AG10803 (cell line): ENCODE measurements around the gene CFAP251.

Experiments
- DNase-seq: peaks from one replicate; pipeline ENCODE4 v3.0.0; 2010; ENCODE audit warnings: low read depth
- H3K4me3 ChIP-seq: 2 replicates; pipeline ENCODE4 v1.5.1; 2011; ENCODE audit warnings: mild to moderate bottlenecking, low read length, control low read depth
- TF ChIP-seq, protein P1 (sequence below): conservative IDR thresholded peaks from 2 replicates; pipeline ENCODE4 v1.5.1; 2011; ENCODE audit warnings: mild to moderate bottlenecking, low read length, control low read depth, inconsistent platforms

CFAP251 gene

DNA sequence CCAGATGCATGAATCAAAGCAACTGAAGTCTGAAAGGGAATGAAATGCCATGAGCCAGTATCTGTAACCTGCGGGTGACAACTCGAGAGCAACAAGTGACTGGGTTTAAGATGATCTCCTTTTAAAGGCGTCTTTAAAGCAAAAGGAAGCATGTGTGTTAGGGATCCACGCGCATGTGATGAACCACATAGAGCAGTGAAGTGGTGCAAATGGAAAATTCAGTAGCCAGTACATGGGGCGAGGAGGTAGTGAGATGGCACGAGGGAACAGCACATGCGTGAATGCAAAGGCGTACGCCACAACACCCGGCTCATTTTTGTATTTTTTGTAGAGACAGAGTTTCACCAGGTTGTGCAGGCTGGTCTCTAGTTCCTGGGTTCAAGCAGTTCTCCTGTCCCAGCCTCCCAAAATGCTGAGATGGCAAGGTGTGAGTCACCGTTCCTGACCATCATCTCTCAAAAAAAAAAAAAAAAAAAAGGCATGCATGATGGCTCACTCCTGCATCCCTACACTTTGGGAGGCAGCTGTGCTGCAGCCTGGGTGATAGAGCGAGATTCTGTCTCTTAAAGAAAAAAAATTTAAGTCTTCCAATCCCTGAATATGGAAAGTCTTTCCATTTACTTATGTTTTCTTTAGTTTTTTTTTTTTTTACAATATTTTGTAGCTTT, 78.7 kb downstream of the CFAP251 start:
- no peak for DNase-seq
- TF ChIP-seq, protein P1, sequence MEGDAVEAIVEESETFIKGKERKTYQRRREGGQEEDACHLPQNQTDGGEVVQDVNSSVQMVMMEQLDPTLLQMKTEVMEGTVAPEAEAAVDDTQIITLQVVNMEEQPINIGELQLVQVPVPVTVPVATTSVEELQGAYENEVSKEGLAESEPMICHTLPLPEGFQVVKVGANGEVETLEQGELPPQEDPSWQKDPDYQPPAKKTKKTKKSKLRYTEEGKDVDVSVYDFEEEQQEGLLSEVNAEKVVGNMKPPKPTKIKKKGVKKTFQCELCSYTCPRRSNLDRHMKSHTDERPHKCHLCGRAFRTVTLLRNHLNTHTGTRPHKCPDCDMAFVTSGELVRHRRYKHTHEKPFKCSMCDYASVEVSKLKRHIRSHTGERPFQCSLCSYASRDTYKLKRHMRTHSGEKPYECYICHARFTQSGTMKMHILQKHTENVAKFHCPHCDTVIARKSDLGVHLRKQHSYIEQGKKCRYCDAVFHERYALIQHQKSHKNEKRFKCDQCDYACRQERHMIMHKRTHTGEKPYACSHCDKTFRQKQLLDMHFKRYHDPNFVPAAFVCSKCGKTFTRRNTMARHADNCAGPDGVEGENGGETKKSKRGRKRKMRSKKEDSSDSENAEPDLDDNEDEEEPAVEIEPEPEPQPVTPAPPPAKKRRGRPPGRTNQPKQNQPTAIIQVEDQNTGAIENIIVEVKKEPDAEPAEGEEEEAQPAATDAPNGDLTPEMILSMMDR = no peak
- no peak overlapping the region for H3K4me3 ChIP-seq

DNA sequence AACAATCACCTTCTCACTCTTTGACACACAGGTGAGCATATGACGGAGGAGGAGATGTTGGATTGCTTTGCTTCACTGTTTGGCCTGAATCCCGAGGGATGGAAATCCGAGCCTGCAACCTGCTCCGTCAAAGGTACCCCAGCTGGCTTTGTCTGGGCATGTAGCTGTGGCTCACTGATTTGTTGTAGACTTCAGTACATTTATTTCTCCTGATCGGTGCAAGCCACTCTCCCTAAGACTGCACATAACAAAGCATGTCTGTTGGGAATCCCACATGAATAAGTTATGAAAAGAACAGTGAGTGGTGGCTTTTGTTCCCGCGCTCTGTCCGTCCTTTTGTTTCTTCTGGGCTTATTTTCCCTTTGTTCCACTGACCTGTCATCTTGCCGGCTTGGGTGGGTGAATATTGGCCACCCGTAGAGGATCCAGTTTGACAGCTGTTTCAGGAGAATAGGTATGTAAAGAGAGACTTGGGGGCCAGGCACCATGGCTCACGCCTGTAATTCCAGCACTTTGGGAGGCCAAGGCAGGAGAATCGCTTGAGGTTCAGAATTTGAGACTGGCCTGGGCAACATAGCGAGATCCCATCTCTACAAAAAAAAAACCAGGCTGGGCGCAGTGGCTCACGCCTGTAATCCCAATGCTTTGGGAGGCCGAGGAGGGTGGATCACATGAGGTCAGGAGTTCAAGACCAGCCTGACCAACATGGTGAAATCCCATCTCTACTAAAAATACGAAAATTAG, 83.2 kb downstream of the CFAP251 start:
- no peak for DNase-seq
- no peak overlapping the region for H3K4me3 ChIP-seq
- TF ChIP-seq, protein P1 = no peak

DNA sequence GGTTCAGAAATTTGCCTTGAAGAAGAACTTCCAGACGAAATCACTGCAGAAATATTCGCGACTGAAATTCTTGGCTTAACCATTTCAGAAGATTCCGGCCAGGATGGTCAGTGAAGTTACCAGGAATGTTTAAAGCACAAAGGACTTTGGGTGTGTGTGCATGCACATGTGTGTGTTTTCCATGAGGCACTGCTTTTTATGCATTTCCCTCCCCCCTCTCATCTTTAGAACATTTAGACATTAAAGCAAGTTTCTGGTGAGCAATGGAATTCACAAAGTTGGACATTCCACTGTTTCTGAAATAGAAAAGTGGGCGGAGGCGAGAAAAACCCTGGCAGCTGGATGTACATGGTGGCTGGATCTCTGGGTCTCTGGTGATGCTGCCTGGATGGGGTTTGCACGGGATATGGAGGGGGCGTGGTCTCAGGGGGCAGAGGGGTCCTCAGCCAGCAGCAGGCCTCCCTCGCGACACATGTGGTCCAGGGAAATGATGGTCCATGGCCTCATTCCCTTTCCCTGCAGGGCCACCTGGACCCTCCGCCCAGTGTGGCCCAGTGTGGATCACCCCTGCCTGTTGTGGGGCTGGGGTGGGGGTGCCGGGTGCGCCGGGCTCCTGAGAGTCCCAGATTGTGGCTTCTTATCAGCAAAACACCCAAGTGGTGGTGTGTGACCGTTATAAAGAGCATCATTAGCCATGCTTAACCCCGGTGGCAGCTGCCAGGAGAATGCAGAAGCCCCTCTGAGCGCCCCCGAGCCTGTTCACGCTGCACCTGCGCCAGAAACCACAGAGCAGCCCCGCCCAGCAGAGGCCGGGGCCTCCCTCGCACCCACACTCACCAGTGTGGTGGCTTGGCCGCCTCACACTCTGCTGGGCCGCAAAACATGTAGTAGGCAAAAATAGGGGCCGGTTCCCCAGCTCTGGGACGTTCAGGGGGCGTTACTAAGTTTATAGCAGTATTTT, 85.5 kb downstream of the CFAP251 start:
- peak; percentile 95 for DNase-seq
- TF ChIP-seq, protein P1 = no peak
- H3K4me3 ChIP-seq = no peak overlapping the region

DNA sequence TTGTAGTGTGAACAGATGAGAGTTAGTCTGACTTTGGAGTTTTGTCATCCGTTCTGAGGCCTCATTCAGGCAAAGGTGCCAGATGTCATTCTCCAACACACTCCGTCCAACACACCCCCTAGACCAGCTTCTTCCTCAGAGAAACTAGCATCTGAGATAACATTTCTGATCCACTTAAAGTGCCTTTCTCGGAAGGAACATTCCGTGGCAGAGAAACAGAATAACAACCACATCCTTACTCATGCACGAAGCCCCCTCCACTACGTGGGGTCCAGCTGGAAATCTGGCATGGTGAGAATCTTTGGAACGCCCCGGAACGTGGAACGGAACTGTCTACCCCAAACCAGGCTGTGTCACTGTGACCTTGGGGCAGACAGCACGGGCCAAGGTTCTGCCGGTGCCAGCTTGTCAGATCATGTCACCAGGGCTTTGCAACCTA, 86.3 kb downstream of the CFAP251 start:
- H3K4me3 ChIP-seq = no peak overlapping the region
- peak; percentile 67 for DNase-seq
- TF ChIP-seq, protein P1 = no peak

DNA sequence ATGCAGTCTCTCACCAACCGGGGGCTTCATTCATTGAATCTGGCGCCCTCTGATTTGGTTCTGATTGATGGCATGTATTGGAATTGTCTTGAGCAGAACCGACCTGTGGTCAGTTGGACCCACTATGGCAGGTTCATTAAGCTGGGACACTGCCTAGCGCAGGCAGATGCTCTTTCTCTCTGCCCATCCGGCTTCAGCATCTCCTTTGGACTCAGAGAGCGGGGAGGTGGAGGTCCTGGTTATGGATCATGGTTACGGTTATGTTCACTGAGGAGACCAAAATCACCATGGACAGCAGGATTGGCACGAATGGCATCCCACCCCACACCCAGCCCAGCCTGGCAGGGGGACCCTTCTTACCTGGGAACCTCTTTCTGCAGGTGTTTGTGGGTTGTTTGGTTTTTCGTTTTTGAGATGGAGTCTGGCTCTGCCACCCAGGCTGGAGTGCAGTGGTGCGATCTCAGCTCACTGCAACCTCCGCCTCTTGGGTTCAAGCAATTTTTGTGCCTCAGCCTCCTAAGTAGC, 86.9 kb downstream of the CFAP251 start:
- no peak for DNase-seq
- TF ChIP-seq, protein P1 = no peak
- no peak overlapping the region for H3K4me3 ChIP-seq

DNA sequence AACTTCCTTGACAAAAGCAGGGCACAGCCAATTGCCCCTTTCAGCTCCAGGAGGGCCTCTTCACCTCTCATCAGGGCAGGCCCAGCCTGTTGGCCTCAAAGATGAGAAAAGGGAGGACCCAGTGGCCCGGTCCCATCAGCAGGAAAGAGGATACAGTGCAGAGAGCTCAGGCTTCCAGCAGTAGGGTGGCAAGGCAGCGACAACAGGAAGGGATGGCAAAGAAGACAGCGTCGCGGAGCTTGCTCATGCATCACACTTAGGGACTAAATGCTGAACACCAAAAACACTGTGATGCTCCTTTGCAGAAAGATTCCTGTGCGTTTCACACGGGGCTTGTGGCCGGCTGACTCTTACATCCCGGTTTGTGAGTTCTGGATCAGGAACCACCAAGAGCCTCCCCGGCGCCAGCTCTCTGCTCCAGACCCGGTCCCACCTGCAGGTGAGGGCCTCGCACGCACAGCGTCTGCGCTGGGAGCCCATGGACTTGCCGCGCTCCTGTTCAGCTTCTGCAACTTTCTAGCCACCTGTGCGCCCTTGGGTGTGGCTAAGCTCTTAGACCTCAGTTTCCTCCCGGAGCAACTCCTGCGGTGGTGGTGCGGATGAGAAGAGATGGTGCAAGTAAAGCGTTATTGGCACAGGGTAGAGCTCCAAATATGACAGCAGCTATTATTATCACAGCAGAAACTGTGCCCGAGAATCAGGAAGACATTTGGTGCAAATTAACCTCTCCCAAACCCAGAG, 88.0 kb downstream of the CFAP251 start:
- no peak for DNase-seq
- H3K4me3 ChIP-seq = no peak overlapping the region

More for the DNA sequence above, 88.0 kb downstream of the CFAP251 start:
- TF ChIP-seq, protein P1 = no peak
